NCI-H2107 (cell line): ENCODE data around the gene VWF.
"Not testable (repeated sequence)": the region's sequence is repeated elsewhere in the genome, so short reads cannot be mapped to it uniquely, and the experiment has no call there.

Experiments
- DNase-seq: peaks from one replicate; lab custom pipeline; 2025; lab: John Stamatoyannopoulos, UW

VWF gene

GRCh38 chr12:6104027-6104426 lies 20.4 kb downstream of the VWF start:
- no peak for DNase-seq

- DNase-seq: not testable (repeated sequence)
Observed at GRCh38 chr12:6102021-6102420, 22.4 kb downstream of the VWF start.

- DNase-seq: no peak
Observed at GRCh38 chr12:6099316-6099715, 25.2 kb downstream of the VWF start.

GRCh38 chr12:6097411-6097810 lies 27.1 kb downstream of the VWF start:
- no peak for DNase-seq

- no peak for DNase-seq
Observed at GRCh38 chr12:6096527-6096926, 27.9 kb downstream of the VWF start.

- DNase-seq: no peak
Observed at GRCh38 chr12:6095269-6095668, 29.2 kb downstream of the VWF start.

GRCh38 chr12:6093764-6094163 lies 30.7 kb downstream of the VWF start:
- DNase-seq: no peak

- DNase-seq: no peak
Observed at GRCh38 chr12:6092784-6093722, 31.4 kb downstream of the VWF start.

GRCh38 chr12:6091786-6092566 lies 32.5 kb downstream of the VWF start:
- DNase-seq: no peak

GRCh38 chr12:6090803-6091202 lies 33.7 kb downstream of the VWF start:
- DNase-seq: no peak

GRCh38 chr12:6088921-6089747 lies 35.3 kb downstream of the VWF start:
- DNase-seq: peak; percentile 91

GRCh38 chr12:6086316-6086715 lies 38.2 kb downstream of the VWF start:
- DNase-seq: no peak

GRCh38 chr12:6085841-6086240 lies 38.6 kb downstream of the VWF start:
- DNase-seq: no peak

- DNase-seq: no peak
Observed at GRCh38 chr12:6084969-6085450, 39.5 kb downstream of the VWF start.

GRCh38 chr12:6084261-6084968 lies 40.1 kb downstream of the VWF start:
- no peak for DNase-seq

GRCh38 chr12:6083601-6084000 lies 40.9 kb downstream of the VWF start:
- DNase-seq: no peak

GRCh38 chr12:6082613-6083012 lies 41.9 kb downstream of the VWF start:
- DNase-seq: no peak

GRCh38 chr12:6080149-6081045 lies 44.1 kb downstream of the VWF start:
- no peak for DNase-seq

- DNase-seq: peak; percentile 86
Observed at GRCh38 chr12:6078398-6079096, 45.9 kb downstream of the VWF start.

- no peak for DNase-seq
Observed at GRCh38 chr12:6077692-6078083, 46.8 kb downstream of the VWF start.
